GM21619 (cell line): Measurements from ENCODE around the gene CENPO.

Experiments used
- ATAC-seq: cut with Tn5 transposase; IDR thresholded peaks from one replicate; pipeline ENCODE4 v1.9.1; 2021; ENCODE audit not compliant: unreplicated experiment

Gene CENPO

DNA sequence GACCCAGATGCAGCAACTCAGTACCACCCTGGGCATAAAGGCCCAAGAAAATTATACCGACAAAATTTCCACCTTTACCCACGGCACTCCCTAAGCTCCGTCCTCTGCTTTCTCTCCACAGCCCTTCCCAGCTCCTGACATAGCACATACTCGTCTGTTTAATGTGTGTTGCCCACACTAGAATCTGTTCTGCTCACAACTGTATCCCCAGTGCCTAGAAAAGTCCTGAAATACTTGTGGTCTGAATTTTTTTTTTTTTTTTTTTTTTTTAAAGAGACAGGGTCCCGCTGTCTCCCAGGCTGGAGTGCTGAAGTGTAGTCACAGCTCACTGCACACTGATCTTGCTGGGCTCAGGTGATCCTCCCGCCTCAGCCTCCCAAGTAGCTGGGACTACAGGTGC, 64.5 kb downstream of the CENPO start:
- ATAC-seq, result no peak

DNA sequence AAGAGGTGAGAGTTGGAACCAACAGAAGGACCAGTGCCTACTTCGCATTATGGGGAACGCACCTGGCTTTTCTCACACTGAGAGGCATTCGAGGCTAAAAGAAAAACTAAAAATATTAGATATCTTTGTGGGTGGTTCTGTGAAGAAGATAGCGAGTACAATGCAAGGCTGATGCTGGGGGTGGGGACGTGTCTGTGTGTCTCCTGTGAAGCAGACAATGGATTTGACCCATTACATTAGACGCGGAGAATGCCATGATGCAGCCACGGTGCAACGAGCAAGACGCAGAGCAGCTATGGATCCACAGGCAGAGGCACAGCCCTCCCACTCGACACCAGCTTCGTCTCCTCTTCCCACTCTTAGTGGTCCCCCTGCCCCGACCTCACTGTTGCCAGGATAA, 65.8 kb downstream of the CENPO start:
- ATAC-seq, result no peak

DNA sequence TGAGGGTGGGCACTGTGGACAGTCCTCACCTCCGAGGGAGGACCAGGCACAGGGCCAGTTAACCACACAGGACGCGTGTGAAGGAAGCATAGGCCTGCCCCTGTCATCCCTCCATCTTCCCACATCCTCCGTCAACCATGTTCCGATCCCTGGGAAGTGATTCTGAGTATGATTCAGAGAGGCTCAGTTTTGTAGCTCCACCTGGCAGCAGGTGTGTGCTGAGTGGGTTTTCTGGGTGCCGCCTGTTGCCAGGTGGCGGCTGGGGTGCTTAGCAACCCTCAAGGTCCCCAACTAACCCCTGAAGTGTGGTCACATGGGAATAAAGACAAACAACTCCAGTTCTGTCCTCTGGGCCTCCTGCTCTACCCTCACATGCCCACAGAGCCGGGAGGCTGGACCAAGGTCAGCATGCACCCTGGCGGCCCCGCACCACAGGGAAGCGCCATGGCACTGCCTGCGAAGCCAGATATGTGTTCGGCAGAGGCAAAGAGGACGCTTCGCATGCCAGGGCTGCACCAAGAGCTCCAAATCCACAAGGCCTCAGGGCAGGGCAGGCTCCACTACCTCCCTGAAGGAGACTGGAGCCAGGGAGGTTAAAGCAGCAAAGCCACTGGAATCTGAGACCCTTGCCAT, 66.9 kb downstream of the CENPO start:
- no peak for ATAC-seq

DNA sequence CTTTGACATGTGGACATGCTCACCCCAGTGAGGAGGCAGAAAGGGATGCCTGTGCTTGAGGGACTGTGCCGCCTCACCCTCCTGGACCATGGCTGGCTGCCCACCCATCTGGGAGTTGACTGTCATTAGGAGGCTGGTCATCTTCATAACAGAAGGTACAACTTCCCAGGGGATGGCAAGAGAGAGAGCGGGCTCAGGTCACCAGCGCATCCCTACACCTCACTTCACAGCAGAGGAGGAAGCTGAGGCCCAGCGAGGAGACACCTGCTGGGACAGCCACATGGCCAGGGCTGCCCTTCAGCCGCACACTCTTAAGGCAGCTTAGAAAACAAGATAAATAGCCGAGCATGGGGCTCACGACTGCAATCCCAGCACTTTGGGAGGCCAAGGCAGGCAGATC, 67.4 kb downstream of the CENPO start:
- ATAC-seq, result no peak

GRCh38 chr2:24861500-24861899, 68.3 kb downstream of the CENPO start:
- ATAC-seq, result no peak

DNA sequence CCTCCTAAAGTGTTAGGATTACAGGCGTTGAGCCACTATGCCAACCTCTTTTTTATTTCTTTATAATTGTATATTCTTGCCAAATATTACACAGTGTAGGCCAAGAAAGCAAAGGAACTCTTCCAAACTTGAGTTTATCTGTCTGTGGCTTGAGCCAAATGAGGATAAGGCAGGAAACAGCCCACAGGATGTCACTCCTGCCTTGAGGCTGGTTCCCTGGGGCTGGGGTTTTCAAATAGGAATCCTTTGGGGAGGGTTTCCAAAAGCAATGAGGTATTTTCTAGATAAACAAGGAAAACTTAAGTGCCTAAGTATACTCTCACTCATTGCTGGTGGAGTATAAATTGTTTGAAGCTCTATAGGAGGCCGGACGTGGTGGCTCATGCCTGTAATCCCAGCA, 70.4 kb downstream of the CENPO start:
- ATAC-seq, result no peak

DNA sequence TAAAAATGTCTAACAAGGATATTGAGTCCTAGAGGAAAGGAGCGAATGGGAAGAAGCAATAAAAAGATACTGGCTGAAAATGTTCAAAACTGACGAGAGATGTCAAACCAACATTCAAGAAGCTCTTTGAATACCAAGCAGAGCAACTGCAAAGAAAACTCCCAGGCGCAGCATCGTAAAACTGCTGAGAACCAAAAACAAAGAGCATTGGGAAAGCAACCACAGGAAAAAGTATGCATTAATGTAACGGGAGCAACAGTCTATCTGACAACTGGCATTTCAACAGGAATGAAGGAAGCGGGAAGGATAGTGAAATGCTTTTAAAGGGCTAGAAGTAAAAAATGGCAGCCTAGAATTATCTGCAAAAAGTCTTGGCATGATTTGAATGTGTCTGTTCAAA, 73.7 kb downstream of the CENPO start:
- ATAC-seq, result no peak

- no peak for ATAC-seq
Measured at GRCh38 chr2:24870440-24870839, 77.2 kb downstream of the CENPO start.

DNA sequence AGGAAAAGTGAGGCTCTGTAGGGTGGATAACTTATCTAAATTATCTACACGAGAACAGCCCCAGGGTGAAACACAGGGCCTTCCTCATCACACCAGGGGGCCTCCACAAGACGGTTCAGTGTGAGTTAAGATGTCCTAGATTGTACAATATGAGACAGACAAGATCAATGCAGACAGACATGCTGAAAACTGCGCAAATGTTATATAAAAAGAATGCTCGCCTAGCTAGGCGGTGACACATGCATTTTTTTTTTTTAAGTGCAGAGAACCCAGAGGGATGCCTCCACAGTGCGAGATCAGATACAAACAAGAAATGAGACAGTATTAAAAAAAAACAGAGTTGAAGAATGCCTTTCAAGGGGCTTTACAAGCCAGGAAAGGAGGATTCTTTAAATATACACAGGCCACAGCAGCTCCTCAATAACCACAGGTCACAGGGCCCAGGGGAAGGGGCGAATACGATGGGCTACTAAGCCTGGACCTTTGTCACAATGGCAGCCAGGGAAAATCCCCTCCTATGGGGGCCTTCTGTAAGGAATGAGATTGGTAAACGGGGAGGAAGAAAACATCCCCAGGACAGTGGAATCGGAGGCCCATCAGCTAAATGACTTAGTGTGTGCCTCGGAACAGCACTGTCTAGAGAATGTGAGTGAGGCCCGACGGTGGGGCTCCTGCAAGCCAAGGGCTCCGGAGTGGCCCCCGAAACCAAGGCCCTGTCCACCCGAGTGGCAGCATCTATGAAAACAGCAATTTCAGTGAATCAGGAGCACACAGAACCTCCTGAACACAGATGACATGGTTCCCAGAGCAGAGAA, 77.9 kb downstream of the CENPO start:
- ATAC-seq, result no peak

DNA sequence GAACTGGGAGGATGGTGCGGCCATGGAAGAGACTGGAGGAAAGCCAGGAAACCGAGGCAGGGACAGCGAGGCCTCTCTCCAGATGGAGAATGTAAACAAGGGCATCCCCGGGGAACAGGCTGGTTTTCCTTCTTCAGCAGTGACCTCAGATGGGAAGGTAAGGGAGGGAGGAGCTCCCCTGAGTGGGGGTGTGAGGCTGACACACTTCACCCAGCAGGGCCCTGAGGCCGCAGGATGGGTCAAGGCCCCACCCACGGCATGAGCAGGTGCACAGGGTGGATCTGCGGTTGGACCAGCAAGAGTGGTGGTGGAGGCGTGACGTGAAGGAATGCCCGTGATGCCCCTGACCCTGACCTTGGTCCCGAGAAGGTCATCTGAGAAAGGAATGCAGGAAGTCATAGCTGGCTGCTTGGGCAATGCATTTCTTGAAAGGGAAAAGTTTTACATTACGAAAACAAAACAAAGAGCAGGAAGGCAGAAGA, 78.7 kb downstream of the CENPO start:
- ATAC-seq, result no peak
